Measurements from ENCODE around the gene CPLANE2.

GRCh38 chr1:16202281-16203210 lies 34.4 kb downstream of the CPLANE2 start:
- TF ChIP-seq CTCF (IDR thresholded peaks at IDR 0.05), result no peak
- no peak for TF ChIP-seq POLR2A (IDR thresholded peaks at IDR 0.05)
